ENCODE data around the gene MERTK. TPM values are rescaled to one million over a fixed set of nuclear protein-coding genes. Genes with fewer than 3 reads are reported as not detected.

MERTK gene
- total and polyA plus RNA-seq, 2 of the 8 experiments (the other 6 are each of a cell fraction or from before 2014, with no cell fraction given), result 6.5 to 7.0 TPM

- Histone ChIP-seq H3K4me1 (replicated peaks in 1 of 4; ENCODE audit: control insufficient read depth in 3 of 4, insufficient read depth in 4 of 4, low read length in 3 of 4) (no peaks in the 10 kb centered on the region), H3K18ac (ENCODE audit: extremely low read depth, low read length) (no peak overlapping the region), H3K79me1 (ENCODE audit: low read depth, low read length) (no peaks in the 10 kb centered on the region), H3K36me3 (ENCODE audit: control insufficient read depth in 2 of 4, insufficient read depth in 4 of 4, low read length in 3 of 4) (no peaks in the 10 kb centered on the region), H4K5ac (ENCODE audit: insufficient read length, low read depth, low read length) (no peak overlapping the region), H3K14ac (ENCODE audit: insufficient read length) (no peak overlapping the region), H3K79me2 (ENCODE audit: control insufficient read depth in 1 of 2, insufficient read depth in 2 of 2, low read length in 2 of 2) (no peaks in the 10 kb centered on the region), H2AFZ (ENCODE audit: low read length) (no peak overlapping the region), H3K27ac (ENCODE audit: low read depth, low read length) (no peak overlapping the region), H2AK5ac (ENCODE audit: low read depth, low read length) (no peak overlapping the region), H4K20me1 (replicated peaks in 1 of 2; ENCODE audit: control insufficient read depth in 1 of 2, insufficient read depth in 2 of 2, low read length in 2 of 2) (no peaks in the 10 kb centered on the region), H2BK20ac (ENCODE audit: low read length) (no peak overlapping the region), H2BK5ac (ENCODE audit: low read depth, low read length) (no peak overlapping the region), H3K9ac (replicated peaks in 1 of 4; ENCODE audit: extremely low read depth in 1 of 4, low read depth in 3 of 4, low read length in 3 of 4) (no peak overlapping the region), H2BK15ac (ENCODE audit: low read length) (no peak overlapping the region), H4K91ac (replicated peaks; ENCODE audit: insufficient read length, low read length) (no peak overlapping the region), H2BK120ac (replicated peaks; ENCODE audit: low read depth, low read length) (no peak overlapping the region), H4K8ac (ENCODE audit: extremely low read depth, insufficient read depth, low read length) (no peak overlapping the region), H3K56ac (replicated peaks; ENCODE audit: insufficient read length, low read depth, low read length) (no peak overlapping the region), H3K4ac (replicated peaks; ENCODE audit: insufficient read length, low read depth, low read length) (no peak overlapping the region), H3K9me3 (ENCODE audit: insufficient read depth in 2 of 2, low read depth in 1 of 2, low read length in 1 of 2) (no peaks in the 10 kb centered on the region), H3K27me3 (replicated peaks in 1 of 4; ENCODE audit: control insufficient read depth in 3 of 4, extremely low read depth in 1 of 4, insufficient read depth in 3 of 4, low read length in 3 of 4) (peaks cover 0 to 1% (median 0%) of the 10 kb centered on the region in 4 experiments; a peak in 1 of 7 replicates), H2BK12ac (ENCODE audit: low read depth, low read length) (no peak overlapping the region), H3K23me2 (ENCODE audit: low read depth, low read length) (no peaks in the 10 kb centered on the region), H3K4me2 (ENCODE audit: insufficient read depth in 1 of 2, low read depth in 2 of 2, low read length in 2 of 2) (no peak overlapping the region), H3K23ac (ENCODE audit: insufficient read length) (no peak overlapping the region), H3K4me3 (ENCODE audit: extremely low read depth in 1 of 4, insufficient read depth in 2 of 4, low read depth in 3 of 4, low read length in 4 of 4) (no peak overlapping the region)
- DNase-seq (ENCODE audit: low read depth in 1 of 2, low spot score in 2 of 2) (no peak), FAIRE-seq (no peak)
- ChIA-PET POLR2A (ENCODE audit: partially characterized antibody) (no interaction called here), CTCF (ENCODE audit: partially characterized antibody) (interaction anchor here (0.8 to 1.7 kb wide), 3 partner anchors 79 to 180 kb away, joined by 3 to 5 read pairs (median 3); no protein-coding TSS in a partner anchor)
- TF ChIP-seq TBP (IDR thresholded peaks at IDR 0.05; ENCODE audit: low read depth, low read length) (no peak), KDM1A (IDR thresholded peaks at IDR 0.05; ENCODE audit: borderline replicate concordance, low read length) (no peak)
- 86% methylated on average over 4 of the region's 4 CpGs; no CpG with 5 or more reads in 1 of the 2 experiments for WGBS, 2 experiments (ENCODE audit: extremely low coverage in 1 of 2, insufficient coverage in 1 of 2, insufficient read length in 1 of 2, insufficient replicate concordance in 2 of 2, low coverage in 1 of 2, low lambda C conversion rate in 2 of 2, missing lambda C conversion rate in 1 of 2)
These were observed 43.1 kb downstream of the MERTK start for GRCh38 chr2:111941531-111941930.

Measured in H1 (cell line).